NB4 (cell line): ENCODE measurements around the gene NT5DC3.

Experiments used
- POLR2A ChIP-seq: IDR thresholded peaks from 2 replicates; pipeline ENCODE4 v1.6.1; 2011; ENCODE audit warnings: mild to moderate bottlenecking; ENCODE audit not compliant: insufficient read length; ENCODE audit errors: extremely low read depth
- TF ChIP-seq, protein P1 (sequence below): IDR thresholded peaks from one replicate; pipeline ENCODE4 v1.5.1; 2012; ENCODE audit warnings: low read depth, low read length
- TF ChIP-seq, protein P2 (sequence below): IDR thresholded peaks from 2 replicates; pipeline ENCODE4 v1.6.1; 2011; ENCODE audit warnings: low read depth, low read length

DNA sequence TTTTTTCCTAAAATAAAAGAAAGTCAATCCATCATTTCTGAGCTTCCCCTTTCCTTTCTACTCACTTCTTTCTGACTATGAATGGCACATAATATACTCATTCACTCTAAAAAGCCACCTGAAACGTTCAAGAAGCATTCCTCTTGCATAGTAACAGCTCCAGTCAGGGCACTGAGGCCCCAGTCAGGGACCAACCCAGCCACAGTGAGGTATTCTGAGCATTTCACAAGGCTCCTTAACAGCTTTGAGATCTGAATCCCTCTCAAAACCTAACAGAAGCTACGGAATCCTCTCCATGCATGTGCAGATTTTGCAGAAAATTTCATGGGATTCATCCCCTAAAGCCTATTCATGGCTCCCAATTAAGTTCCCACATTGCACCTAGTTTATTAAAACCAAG lies 23.2 kb downstream of the NT5DC3 start:
- TF ChIP-seq, protein P1, sequence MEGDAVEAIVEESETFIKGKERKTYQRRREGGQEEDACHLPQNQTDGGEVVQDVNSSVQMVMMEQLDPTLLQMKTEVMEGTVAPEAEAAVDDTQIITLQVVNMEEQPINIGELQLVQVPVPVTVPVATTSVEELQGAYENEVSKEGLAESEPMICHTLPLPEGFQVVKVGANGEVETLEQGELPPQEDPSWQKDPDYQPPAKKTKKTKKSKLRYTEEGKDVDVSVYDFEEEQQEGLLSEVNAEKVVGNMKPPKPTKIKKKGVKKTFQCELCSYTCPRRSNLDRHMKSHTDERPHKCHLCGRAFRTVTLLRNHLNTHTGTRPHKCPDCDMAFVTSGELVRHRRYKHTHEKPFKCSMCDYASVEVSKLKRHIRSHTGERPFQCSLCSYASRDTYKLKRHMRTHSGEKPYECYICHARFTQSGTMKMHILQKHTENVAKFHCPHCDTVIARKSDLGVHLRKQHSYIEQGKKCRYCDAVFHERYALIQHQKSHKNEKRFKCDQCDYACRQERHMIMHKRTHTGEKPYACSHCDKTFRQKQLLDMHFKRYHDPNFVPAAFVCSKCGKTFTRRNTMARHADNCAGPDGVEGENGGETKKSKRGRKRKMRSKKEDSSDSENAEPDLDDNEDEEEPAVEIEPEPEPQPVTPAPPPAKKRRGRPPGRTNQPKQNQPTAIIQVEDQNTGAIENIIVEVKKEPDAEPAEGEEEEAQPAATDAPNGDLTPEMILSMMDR, result no peak
- TF ChIP-seq POLR2A, result no peak
- TF ChIP-seq, protein P2, sequence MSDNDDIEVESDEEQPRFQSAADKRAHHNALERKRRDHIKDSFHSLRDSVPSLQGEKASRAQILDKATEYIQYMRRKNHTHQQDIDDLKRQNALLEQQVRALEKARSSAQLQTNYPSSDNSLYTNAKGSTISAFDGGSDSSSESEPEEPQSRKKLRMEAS, result no peak
